Activated naive CD4-positive, alpha-beta T cell (primary cell): Measurements from ENCODE around the gene HBP1.
A peak's percentile ranks its signal among the peaks of the same experiment; 100 is the strongest.
"Not testable (repeated sequence)": the region's sequence is repeated elsewhere in the genome, so short reads cannot be mapped to it uniquely, and the experiment has no call there.

Experiments
- DNase-seq, 4 experiments: peaks; one replicate each; lab custom pipeline; 2025; lab: John Stamatoyannopoulos, UW

HBP1 gene, protein sequence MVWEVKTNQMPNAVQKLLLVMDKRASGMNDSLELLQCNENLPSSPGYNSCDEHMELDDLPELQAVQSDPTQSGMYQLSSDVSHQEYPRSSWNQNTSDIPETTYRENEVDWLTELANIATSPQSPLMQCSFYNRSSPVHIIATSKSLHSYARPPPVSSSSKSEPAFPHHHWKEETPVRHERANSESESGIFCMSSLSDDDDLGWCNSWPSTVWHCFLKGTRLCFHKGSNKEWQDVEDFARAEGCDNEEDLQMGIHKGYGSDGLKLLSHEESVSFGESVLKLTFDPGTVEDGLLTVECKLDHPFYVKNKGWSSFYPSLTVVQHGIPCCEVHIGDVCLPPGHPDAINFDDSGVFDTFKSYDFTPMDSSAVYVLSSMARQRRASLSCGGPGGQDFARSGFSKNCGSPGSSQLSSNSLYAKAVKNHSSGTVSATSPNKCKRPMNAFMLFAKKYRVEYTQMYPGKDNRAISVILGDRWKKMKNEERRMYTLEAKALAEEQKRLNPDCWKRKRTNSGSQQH

DNA sequence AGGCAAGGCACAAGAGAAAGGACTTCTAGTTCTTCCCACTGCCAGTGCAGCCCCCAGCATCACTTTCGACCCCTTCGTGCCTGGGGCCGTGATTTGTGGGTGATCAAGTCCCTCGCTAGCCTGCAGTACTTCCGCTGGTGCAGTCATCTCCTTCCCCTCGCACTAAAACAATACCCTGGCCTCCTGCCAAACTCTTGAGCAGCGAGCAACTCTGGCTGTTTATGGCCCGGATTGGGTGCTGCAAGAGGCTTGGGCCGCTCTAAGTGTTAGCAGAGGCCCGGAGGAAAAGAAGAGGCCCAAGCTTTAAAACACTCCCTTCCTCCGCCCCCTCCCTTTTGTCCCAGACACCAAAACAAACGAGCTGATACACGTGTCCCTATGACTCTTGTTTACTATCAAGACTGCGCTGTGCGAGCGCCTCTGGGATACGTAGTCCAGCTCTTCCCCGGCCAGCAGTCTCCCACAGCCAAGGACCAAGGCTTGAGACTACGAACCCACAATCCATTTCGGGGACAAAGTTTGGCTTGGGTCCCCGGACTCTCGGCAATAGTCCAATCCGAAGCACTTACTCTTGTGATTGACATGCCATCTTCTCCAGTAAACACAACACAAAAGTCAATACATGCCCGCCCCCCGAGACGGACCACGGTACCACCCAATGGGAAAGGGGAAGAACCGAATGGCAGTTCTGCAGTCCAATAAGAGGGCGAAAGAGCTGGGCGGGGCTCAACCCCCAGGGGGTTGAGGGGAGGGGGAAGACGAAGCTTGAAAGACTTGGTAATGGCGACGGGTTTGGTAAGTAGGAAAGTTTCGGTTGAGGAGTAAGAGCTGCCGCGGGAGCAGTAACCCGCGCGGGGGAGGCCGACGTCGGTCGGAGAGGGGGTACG lies at the start of gene HBP1:
HBP1 (plus strand) TSS at position 771 of the 887 bp plus-strand sequence. CDS start 10,891 bp downstream, outside the sequence.
- peak; percentile 88 to 96 (median 93) for DNase-seq

DNA sequence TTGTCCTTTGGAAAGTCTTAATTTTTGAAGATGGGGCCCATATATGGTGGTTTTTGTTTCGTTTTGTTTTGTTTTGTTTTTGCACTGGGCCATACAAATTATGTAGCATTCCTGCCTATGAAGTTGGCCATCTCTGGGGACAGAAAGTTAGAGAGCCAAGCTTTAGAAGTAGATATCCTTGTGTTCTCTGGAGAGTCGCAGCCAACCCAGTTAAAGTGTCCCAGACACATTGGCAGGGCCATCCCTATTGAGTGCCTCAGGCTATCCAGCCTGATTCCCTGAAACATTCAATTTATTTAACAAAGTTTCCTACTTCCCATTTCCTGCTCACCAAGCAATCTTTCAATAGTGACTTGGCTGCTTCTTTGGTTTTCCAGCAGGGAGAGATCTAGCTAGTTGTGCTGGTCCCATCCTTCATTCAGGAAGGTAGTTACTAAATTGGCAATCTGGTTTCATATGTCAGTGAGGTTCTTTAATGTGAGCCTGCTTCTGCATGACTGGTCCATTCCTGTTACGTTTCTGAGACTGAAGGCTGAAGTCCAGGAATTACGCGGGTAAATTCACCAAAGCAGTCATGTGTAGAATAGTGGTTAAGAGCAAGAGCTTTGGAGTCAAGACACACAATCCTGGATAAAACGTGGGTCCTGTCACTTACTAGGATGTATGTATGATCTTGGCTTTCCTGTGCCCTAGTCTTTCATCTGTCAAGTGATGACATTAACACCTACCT lies 49.3 kb upstream of the HBP1 start:
- no peak for DNase-seq

DNA sequence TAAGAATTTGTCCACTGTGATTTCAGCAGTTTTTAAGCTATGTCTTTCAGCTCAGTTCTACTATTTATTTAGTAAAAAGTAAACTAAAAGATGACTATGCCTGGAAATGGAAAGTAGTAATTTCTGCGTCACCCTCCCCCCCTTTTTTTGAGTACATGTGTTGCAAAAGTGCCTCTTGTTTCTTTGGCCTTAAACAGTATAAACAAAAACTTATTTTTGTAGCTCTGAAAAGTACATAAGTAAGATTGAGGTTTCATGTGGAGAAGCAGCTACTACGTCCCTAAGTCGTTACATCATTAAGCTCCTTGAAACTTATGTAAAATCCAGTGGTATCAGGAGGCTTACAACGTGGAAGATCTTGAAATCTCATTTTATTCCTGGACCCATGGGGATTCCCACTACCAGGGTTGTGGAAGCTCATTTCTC lies 46.3 kb upstream of the HBP1 start:
- no peak for DNase-seq

DNA sequence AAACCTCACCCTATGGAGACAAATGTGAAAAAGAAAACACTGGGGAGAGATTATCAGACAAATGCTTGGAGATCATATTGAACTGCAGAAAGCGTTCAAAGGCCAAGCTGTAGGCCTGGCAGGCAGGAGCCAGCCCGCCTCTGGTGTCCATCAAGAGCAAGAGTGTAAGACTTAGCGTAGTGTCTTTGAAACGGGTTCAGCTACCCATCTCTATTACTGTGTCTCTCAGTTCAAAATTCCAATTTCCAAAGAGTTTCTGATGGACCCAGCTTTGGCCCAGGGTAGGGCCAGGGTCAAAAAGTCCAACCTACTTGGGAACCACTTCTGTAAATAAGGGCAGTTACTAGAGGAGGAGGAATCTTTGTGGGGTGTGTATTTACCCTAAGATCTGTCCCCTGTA lies 45.4 kb upstream of the HBP1 start:
- DNase-seq, result no peak

DNA sequence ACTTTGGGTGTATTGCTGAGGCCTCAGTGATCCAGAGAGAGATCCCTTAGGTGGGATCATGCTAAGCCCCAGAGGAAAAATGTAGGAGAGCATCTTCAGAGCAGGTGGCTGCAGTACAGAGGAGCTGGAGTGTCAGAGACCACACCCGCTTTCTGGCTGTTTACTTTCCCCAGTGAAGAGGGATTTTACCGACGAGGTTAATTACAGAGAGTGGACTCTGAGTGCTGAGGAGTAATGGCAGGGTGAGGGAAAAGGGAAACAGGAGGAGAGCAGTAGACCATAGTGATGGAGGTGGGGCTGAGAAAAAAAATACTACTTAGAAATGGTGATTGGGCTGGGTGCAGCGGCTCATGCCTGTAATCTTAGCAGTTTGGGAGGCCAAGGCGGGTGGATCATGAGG lies 43.3 kb upstream of the HBP1 start:
- no peak for DNase-seq

DNA sequence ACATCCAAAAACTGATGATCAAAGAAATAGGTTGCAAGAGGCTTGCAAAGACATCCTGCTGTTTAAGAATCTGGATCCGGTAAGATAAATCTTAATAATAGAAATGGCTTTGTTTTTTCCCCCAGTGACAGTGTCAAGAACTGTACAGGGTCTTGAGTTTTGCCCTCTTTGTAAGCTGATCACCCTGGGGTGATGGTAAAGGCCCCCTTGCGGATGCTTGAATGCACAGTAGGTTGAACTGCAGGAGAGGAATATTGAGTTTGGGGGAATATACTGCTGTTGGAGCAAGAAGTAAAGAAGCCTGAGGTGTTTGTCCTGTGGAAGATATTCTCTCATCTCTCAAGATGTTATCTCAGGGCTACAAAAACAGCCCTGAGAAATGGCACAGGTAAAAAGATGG lies 40.6 kb upstream of the HBP1 start:
- DNase-seq, result no peak

DNA sequence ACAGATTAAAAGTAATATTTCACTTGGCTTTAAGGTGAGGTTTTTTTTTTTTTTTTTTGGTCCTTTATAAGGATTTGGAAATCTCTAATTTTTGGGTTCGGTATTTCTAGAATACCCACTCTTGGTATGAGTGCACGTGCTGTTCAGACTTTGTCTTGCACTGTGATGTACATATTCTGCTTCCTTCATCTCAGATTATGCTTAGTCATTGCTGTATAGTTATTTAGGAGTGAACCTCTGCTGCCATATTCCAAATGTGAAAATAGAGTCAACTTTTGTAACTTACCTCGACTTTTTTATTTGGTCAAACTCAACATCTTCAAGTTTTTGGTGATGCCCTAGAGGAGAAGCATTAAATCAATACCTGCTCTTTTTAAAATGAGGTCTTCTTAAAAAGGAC lies 40.1 kb upstream of the HBP1 start:
- no peak for DNase-seq

DNA sequence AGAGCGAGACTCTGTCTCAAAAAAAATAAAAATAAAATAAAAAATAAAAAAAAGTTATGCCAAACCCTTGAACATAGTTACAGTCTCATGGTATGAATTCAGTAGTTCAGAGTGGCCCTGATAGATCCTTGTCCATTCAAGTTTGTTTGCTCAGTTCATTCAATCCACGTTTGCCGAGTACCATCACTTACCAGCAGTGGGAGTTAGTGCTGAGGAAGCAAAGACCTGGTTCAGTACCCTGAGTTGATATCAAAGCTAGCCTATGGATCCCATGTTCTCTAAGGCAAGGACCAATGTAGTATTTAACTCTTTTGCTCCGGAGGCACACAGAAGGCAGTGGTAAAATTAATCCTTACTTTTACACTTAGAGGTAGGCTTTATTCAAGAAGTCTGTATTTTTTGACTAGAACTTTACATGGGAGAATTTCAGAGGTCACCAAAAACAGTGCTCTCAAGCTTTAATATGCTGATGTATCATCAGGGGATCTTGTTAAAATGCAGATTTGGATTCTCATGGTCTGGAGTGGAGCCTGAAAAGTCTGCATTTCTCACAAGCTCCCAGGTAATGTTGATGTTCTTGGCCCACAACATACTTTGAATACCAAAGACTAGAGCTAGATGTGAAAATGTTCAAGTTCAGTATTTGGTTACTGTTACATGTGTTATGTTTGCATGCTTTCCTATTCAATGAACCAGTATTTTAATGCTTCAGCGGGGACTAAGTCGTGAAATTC lies 38.1 kb upstream of the HBP1 start:
- no peak for DNase-seq

DNA sequence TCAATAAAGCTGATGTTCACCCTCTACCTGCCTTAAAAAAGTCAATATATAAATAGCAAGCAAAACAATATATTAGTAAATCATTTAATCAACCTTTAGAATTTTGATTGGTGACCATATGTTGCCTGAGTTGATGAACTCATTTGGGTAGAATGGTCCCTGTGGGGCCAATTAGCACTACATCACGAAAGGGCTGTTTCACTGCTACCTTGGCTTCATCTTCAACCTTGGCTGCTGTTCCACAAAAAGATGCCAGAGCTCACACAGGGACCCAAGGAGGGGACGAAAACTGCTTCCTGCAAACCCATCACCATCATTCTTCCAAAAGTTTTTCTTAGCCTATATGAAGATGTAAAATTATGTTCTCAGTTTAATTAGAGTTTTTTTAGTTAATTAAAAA lies 35.4 kb upstream of the HBP1 start:
- DNase-seq, result no peak

DNA sequence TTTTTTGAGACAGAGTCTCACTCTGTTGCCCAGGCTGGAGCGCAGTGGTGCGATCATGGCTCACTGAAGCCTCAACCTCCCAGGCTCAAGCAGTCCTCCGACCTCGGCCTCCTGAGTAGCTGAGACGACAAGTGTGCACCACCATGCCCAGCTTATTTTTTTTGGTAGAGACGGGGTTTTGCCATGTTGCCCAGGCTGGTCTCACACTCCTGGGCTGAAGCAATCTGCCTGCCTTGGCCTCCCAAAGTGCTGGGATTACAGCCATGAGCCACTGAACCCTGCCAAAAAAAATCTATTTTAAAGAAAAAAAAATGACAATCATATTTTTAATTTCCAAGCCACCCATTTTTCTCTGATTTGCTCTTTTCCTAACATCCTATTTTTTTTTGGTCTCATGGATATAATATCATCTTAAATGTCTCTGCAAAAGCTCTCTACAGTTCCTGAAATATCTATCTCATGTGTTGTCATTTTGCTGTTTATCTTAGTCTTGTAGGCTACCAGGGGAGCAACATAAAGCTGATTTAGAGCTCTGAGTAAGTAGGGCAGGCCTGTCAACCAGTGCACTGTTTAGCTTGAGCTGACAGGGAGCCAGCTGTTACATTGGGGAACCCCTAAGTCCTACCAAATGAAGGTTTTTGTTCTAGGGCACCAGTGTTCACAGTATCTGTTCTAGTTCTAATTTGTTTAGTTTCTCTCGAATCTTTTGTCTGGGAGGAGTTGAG lies 29.9 kb upstream of the HBP1 start:
- DNase-seq, result no peak

DNA sequence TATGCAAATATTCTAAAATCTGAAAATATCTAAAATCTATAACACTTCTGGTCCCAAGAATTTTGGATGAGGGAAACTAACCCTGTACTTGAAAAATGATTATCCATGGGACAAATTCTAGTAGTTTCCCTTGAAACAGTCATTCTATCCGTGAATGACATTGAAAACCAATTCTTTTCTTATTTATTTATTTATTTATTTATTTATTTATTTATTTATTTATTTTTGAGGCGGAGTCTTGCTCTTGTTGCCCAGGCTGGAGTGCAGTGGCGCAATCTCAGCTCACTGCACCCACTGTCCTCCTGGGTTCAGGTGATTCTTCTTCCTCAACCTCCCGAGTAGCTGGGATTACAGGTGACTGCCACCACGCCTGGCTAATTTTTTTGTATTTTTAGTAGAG lies 24.9 kb upstream of the HBP1 start:
- not testable (repeated sequence) for DNase-seq

DNA sequence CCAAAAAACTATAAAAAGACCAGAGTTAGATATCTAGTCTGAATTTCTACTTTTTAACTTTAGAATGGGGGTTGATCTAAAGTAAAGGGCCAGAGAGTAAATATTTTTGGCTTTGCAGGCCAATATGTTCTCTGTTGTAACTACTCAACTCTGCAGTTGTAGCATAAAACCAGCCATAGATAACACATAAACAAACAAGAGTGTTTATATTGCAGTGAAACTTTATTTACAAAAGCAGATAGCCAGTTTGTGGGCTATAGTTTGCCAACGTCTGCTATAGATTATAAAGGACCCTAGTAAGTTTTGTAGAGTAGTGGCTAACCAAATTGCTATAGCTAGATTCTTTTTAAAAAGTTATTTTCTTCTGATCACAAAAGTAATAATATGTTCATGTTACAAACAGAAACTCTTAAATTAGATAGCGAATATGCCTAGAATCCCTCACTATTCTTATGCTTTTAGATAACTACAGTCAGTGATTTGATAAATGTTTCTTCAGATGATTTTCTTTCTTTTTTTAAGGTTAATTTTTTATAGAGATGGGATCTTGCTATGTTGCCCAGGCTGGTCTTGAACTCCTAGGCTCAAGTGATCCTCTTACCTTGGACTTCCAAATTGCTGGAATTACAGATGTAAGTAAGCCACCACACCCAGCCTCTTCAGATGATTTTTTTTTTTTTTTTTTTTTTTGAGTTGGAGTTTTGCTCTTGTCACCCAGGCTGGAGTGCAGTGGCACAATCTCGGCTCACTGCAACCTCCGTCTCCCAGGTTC lies 23.6 kb upstream of the HBP1 start:
- DNase-seq, result no peak

DNA sequence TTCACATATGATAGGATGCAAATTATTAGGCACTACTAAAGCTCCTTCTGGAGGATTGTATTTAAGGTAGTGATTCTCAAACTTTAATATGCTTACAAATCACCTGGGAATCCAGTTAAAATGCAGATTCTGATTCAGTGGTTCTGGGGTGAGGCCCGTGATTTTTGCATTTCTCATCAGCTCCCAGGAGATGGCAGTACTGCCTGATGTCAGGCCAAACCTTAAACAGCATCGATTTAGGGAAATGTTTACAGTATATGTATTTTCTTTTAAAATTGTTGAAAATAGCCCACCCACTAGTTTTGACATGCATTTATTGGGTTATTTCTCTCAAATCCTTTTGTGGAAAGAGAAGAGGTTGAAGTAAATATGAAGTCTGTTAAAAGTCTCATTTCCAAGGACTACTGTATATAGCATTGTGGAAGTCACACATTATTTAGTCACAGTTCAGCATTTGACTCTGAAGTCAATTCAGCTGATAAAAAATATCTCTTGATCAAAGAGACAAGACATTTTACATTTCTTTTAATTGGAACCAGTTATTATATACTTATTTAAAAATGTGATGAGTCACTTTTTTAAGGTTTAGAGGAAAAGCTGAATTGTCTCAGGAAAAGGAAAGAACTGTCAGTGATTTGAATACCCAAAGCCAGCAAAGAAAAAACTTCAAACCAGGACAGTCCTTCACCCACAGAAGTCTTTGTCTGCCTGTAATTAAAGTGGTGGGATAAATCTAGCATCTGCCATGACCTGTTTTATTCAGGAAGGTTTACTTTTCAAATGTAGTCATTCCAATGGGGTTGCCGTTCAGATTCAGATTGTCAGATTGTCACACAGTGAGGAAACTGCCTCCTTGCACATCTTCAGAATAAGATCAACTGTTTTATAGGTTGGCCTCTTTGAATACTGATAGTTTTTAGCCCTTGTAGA lies 21.1 kb upstream of the HBP1 start:
- peak in 1 of 4 experiments; percentile 5 for DNase-seq

DNA sequence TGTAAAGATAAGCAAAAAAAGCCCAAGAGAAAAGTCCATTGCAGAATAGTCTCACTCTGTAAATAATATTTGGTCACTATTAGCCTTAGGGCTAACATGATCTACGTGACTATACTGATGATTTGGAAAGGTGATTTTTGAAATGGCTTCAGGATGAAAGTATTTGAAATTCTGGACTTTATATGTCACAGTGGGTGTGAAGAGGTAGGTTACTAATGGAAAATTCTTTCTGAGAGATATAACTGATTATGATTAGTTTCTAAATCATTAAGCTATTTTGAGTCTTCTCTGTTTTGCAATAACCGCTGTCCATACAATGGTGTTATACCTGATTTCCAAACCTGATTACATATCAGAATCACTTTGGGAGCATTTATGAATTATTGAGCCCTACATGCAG lies 20.1 kb upstream of the HBP1 start:
- no peak for DNase-seq

DNA sequence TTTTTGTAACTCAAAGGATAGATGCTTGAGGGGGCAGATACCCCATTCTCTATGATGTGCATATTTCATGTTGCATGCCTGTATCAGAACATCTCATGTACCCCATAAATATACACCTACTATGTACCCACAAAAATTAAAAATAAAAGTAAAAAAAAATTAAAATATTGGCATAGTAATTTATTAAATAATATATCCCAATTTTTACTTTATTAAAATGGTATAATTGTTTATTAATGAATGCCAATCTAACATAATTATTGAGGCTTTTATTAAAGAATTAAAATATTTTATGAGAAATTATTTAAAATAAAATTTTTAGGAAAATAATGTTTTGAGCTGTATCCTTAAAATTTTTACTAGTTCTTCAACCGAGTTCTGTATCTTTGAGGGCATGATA lies 18.9 kb upstream of the HBP1 start:
- DNase-seq, result no peak

DNA sequence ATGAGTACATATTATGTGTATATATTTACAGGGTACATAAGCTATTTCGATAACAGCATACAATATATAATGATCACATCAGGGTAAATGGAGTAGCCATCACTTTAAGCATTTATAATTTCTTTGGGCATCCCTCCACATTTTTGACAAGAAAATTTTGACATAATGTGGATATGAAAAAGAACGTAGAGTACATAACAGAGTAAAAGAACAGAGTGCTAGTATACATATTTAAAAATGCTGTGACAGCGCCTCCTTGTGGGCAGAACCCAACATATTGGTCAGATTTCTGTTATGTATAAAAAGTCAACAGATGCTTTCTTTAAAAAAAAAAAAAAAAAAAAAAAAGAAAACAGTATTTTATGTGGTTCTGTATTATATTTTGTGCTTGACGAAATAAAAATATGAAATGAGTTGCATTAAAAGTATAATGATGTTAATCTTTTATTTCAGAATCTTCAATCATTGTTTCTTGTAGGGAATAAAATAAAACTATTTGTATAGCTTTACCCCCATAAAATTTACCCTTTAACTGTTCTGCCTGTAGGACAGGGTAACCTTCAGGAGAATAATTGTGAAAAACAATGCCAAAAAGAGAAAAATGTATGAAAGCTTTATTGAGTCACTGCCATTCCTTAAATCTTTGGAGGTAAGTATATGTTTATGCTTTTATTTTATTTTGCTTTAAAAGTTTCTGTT lies 18.3 kb upstream of the HBP1 start:
- DNase-seq, result peak; percentile 10 to 77 (median 63)

DNA sequence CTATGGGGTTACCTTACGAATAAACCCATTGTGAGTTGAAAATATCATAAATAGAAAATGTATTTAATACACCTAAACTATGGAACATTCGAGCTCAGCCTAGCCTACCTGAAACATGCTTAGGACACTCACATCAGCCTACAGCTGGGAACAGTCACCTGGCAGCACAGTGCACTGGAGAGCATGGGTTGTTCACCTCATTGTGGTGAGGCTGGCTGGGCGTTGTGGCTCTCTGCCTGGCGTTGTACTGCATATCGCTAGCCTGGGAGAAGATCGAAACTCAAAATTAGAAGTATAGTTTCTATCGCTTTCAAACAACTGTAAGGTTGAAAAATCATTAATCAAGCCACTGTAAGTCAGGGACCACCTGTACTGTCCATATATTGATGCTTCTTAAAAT lies 17.3 kb upstream of the HBP1 start:
- no peak for DNase-seq

DNA sequence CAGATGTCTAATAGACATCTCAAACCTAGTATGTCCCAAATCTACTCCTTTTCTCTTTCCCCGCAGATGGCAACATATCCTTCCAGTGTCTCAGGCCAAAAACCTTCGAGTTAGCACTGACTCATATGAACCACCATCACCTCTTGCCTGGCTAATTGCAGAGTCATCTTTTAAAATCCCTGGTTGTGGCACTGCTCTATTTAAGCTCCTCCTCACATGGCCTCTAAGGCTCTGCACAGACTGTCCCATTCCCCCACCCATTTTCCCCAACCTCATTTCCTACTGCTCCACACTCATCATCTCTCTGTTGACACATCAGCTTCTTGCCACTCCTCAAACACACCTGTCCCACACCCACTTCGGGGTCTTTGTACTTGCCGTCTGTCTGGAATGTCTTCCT lies 16.8 kb upstream of the HBP1 start:
- DNase-seq, result no peak
